Vagina (tissue), 2 donors: ENCODE data around the gene PLD1.

Experiments used
- POLR2A ChIP-seq, 2 donors: fragments of 450-650 bp; IDR thresholded peaks; one replicate each; pipeline ENCODE4 v1.6.1; 2017; ENCODE audit warnings: antibody characterized with exemption in 2 of 2, mild to moderate bottlenecking in 2 of 2, moderate library complexity in 2 of 2
- TF ChIP-seq, protein P1 (sequence below), 3 experiments: fragments of 450-650 bp in 2 of 3; fragments of 200-600 bp in 1 of 3; sonication (generic) in 1 of 3; IDR thresholded peaks; one replicate each; pipeline ENCODE4 v1.5.1; 2017 to 2019; ENCODE audit warnings: antibody characterized with exemption in 3 of 3, mild to moderate bottlenecking in 2 of 3, moderate library complexity in 2 of 3

- TF ChIP-seq, protein P1, sequence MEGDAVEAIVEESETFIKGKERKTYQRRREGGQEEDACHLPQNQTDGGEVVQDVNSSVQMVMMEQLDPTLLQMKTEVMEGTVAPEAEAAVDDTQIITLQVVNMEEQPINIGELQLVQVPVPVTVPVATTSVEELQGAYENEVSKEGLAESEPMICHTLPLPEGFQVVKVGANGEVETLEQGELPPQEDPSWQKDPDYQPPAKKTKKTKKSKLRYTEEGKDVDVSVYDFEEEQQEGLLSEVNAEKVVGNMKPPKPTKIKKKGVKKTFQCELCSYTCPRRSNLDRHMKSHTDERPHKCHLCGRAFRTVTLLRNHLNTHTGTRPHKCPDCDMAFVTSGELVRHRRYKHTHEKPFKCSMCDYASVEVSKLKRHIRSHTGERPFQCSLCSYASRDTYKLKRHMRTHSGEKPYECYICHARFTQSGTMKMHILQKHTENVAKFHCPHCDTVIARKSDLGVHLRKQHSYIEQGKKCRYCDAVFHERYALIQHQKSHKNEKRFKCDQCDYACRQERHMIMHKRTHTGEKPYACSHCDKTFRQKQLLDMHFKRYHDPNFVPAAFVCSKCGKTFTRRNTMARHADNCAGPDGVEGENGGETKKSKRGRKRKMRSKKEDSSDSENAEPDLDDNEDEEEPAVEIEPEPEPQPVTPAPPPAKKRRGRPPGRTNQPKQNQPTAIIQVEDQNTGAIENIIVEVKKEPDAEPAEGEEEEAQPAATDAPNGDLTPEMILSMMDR (IDR thresholded peaks at IDR 0.05), result no peak
- no peak for TF ChIP-seq POLR2A (IDR thresholded peaks at IDR 0.05)
These were observed 78.6 kb downstream of the PLD1 start for GRCh38 chr3:171731691-171732090.
